ENCODE data around the gene FAM118B. TPM values are rescaled to one million over a fixed set of nuclear protein-coding genes. Genes with fewer than 3 reads are reported as not detected.

Gene FAM118B
- total and polyA plus RNA-seq, 2 of the 8 experiments (the other 6 are each of a cell fraction or from before 2014, with no cell fraction given) = 25.3 to 48.3 TPM

DNA sequence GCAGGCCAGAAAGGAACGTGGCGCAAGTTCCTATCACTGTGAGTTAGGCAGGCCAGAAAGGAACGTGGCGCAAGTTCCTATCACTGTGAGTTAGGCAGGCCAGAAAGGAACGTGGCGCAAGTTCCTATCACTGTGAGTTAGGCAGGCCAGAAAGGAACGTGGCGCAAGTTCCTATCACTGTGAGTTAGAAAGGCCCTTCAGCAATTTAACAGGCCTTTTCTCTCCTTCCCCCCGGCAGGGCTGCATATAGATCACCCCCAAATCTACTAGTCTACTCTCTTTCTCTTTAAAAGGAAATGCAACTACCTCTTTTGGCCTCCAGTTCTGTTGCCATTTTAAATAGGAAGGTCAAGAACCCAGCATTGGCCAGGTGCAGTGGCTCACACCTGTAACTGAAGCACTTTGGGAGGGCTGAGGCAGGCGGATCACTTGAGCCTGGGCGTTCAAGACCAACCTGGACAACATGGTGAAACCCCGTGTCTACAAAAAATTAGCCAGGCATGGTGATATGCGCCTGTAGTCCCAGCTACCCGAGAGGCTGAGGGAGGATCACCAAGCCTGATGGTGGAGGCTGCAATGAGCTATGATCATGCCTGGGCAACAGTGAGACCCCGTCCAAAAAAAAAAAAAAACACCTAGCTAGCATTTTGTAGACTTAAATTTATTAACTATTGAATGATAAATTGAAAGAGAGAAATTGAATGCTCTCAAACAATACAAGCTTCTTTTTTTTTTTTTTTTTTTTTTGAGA, 14.9 kb downstream of the FAM118B start:
- no peak overlapping the region for H2BK20ac ChIP-seq (ENCODE audit: low read length)
- no peak overlapping the region for H3K27ac ChIP-seq (ENCODE audit: low read depth, low read length)
- no peak overlapping the region for H2BK12ac ChIP-seq (ENCODE audit: low read depth, low read length)
- WGBS, 2 experiments (ENCODE audit: extremely low coverage in 1 of 2, insufficient coverage in 1 of 2, insufficient read length in 1 of 2, insufficient replicate concordance in 2 of 2, low coverage in 1 of 2, low lambda C conversion rate in 2 of 2, missing lambda C conversion rate in 1 of 2) = 95% methylated on average over 11 of the region's 15 CpGs; no CpG with 5 or more reads in 1 of the 2 experiments
- H3K9me3 ChIP-seq (ENCODE audit: insufficient read depth in 2 of 2, low read depth in 1 of 2, low read length in 1 of 2) = no peaks in the 10 kb centered on the region
- CTCF ChIA-PET (ENCODE audit: partially characterized antibody) = no interaction called here
- H2AFZ ChIP-seq (ENCODE audit: low read length) = no peak overlapping the region
- H3K4me1 ChIP-seq (replicated peaks in 1 of 4; ENCODE audit: control insufficient read depth in 3 of 4, insufficient read depth in 4 of 4, low read length in 3 of 4) = no peaks in the 10 kb centered on the region
- no peak overlapping the region for H3K18ac ChIP-seq (ENCODE audit: extremely low read depth, low read length)
- no peak overlapping the region for H4K91ac ChIP-seq (replicated peaks; ENCODE audit: insufficient read length, low read length)
- H3K9ac ChIP-seq (replicated peaks in 1 of 4; ENCODE audit: extremely low read depth in 1 of 4, low read depth in 3 of 4, low read length in 3 of 4) = no peak overlapping the region
- H3K79me2 ChIP-seq (ENCODE audit: control insufficient read depth in 1 of 2, insufficient read depth in 2 of 2, low read length in 2 of 2) = peaks cover 3 to 58% of the 10 kb centered on the region in 2 experiments; a peak in 3 of 4 replicates
- H3K79me1 ChIP-seq (ENCODE audit: low read depth, low read length) = peaks cover 9% of the 10 kb centered on the region
- no peak overlapping the region for H2BK5ac ChIP-seq (ENCODE audit: low read depth, low read length)
- peaks cover 0 to 6% (median 2%) of the 10 kb centered on the region in 4 experiments; a peak in 2 of 8 replicates for H3K36me3 ChIP-seq (ENCODE audit: control insufficient read depth in 2 of 4, insufficient read depth in 4 of 4, low read length in 3 of 4)
- TF ChIP-seq TAF1 (IDR thresholded peaks at IDR 0.05; ENCODE audit: low read depth, low read length) = no peak
- TF ChIP-seq SIX5 (IDR thresholded peaks at IDR 0.05; ENCODE audit: low read depth, low read length) = no peak
- no peak overlapping the region for H3K4me3 ChIP-seq (ENCODE audit: extremely low read depth in 1 of 4, insufficient read depth in 2 of 4, low read depth in 3 of 4, low read length in 4 of 4)
- no peak overlapping the region for H3K4me2 ChIP-seq (ENCODE audit: insufficient read depth in 1 of 2, low read depth in 2 of 2, low read length in 2 of 2)
- H4K8ac ChIP-seq (ENCODE audit: extremely low read depth, insufficient read depth, low read length) = no peak overlapping the region
- H2AK5ac ChIP-seq (ENCODE audit: low read depth, low read length) = no peak overlapping the region
- H4K5ac ChIP-seq (ENCODE audit: insufficient read length, low read depth, low read length) = no peak overlapping the region
- FAIRE-seq = no peak
- H3K56ac ChIP-seq (replicated peaks; ENCODE audit: insufficient read length, low read depth, low read length) = no peak overlapping the region
- H4K20me1 ChIP-seq (replicated peaks in 1 of 2; ENCODE audit: control insufficient read depth in 1 of 2, insufficient read depth in 2 of 2, low read length in 2 of 2) = peaks cover 0 to 3% of the 10 kb centered on the region in 2 experiments
- POLR2A ChIA-PET (ENCODE audit: partially characterized antibody) = no interaction called here
- no peak overlapping the region for H3K14ac ChIP-seq (ENCODE audit: insufficient read length)
- no peak overlapping the region for H2BK15ac ChIP-seq (ENCODE audit: low read length)
- DNase-seq (ENCODE audit: low read depth in 1 of 2, low spot score in 2 of 2) = no peak
- no peak overlapping the region for H3K23ac ChIP-seq (ENCODE audit: insufficient read length)
- H3K23me2 ChIP-seq (ENCODE audit: low read depth, low read length) = no peaks in the 10 kb centered on the region
- H3K27me3 ChIP-seq (replicated peaks in 1 of 4; ENCODE audit: control insufficient read depth in 3 of 4, extremely low read depth in 1 of 4, insufficient read depth in 3 of 4, low read length in 3 of 4) = no peaks in the 10 kb centered on the region
- no peak overlapping the region for H3K4ac ChIP-seq (replicated peaks; ENCODE audit: insufficient read length, low read depth, low read length)
- H2BK120ac ChIP-seq (replicated peaks; ENCODE audit: low read depth, low read length) = no peak overlapping the region
